Tongue (tissue), 3 donors: ENCODE data around the gene POMT2. TPM values are rescaled to one million over a fixed set of nuclear protein-coding genes. Genes with fewer than 3 reads are reported as not detected.

ENCODE experiments used
- DNase-seq: peaks from one replicate; pipeline ENCODE4 v3.0.0-alpha.2; 2015
- small RNA-seq: library from RNA; depleted of rRNA; stranded (forward); fragments of <200 nt; gene quantifications from one replicate; pipeline ENCODE3, GENCODE V24; 2014; ENCODE audit warnings: low replicate concordance
- total RNA-seq: library from RNA; depleted of rRNA; stranded (reverse); fragments of >200 nt; gene quantifications from one replicate; pipeline ENCODE4 v1.2.3, GENCODE V29; 2014

Gene POMT2
- total RNA-seq, 1 donor from 2014 or later = 26.8 TPM

DNA sequence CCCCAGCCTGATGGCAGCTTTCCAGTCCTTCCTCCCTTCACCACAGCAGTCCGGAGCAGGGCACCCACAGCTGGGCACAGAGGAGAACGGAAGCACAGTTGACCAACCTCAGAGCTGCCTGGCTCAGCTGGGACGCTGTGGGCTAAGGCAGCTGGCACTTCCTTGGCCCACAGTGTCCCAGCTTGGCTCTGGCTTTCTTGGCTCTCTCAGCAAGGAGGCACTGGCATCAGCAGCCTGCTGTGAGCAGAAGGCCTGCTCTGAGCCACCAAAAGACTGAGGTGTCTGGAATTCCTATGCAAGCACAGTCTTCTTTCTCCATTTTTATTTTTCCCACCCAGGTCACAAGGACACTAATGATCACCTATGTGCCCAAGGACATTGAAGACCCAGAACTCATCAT, 82.3 kb downstream of the POMT2 start:
- no peak for DNase-seq

DNA sequence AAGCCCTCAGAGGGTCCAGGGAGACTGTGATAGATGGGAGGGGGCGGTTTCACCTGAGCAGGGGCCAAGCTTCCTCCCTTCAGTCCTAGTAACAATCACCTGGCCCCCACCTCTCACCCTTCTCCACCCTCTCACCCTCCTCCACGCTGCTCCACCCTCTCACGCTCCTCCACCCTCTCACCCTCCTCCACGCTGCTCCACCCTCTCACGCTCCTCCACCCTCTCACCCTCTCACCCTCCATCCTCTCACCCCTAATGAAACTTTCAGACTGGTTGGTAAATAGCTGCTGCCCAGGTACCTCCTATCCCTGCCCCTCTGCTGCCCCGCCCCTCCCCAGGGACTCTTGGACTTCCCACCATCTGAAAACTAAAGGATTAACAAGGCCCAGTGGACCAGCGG, 83.9 kb downstream of the POMT2 start:
- no peak for DNase-seq

DNA sequence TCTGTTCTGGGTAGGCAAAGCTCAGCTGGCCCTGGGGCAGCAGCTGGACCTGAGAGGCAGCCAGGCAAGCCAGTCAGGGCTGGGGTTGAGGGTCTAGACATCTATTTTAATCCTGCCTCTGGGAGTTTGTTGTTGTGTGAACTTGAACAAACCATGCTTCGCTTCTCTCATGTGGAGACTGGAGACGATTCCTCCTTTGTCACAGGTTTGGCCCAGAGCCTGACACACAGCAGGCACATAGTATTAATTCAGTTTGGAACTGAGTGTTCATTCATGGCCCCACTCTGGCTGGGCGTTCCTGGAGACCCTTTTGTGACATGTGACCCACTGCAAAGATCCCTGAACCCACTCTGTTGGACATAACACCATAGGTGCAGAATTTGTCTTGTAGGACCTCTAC, 89.0 kb downstream of the POMT2 start:
- no peak for DNase-seq

DNA sequence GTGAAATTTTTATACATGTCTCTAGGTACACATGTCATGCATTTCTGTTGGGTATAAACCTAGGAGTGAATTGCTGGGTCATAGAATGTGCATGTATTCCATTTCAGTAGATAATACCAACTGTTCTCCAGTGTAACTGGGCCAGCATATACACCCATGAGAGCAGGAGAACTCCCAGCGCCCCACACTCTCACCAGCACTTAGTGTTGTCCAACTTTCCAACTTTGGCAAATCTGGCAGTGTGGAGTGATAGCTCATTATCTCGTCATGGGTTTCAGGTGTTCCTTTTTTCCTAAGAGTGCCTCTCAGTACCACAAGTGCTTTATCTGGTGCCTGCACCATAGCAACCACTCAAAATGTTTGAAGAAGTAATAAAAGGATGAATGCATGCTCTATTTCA, 89.8 kb downstream of the POMT2 start:
- DNase-seq = no peak

DNA sequence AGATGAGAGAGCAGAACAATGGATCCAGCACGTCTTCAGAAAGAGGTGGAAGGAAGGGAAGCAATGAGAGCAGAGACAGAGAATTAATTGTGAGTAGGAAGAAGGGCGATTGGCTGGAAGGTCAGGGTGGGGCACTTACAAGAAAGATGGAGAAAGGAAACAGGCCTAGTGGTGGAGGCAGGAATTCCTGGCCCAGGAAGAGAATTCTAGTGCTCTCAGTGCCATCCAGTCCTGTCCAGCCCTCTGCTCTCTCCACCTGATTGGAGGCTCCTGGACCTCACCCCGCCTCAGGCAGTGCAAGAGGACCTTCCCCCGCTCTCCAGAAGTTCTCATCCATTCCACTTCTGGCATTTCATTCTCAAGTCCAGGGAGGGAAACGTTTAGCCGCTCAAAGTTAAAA, 92.6 kb downstream of the POMT2 start:
- no peak for DNase-seq

DNA sequence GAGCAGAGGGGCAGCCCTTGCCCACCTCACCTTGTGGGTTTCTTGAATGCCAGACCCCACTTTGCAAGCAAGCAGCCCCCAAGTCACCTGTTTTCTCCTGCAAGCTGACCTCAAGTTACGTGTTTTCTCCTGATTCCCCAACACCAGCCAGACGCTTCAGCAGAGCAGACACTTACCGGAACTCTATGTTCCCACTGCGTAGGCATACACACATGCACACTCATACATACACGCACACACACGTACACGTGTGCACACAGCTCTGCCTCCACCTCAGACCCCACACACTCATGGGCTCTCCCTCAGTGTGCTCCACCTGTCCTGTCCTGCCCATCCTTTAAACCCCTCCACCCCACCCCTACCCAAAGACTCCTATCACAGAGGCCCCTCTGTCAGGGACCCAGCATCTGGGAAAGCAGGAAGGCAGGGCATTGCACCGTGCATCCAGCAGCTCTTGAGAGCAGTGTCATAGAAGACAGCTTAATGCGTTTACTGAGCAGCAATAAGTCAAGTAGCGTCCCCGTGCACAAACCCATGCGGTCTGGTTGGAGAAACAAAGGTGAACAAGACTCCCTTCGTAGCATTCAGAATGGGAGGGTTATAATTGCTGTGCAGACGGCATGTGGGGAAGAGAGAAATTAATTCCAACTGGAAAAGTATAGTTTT, 94.7 kb downstream of the POMT2 start:
- no peak for DNase-seq

DNA sequence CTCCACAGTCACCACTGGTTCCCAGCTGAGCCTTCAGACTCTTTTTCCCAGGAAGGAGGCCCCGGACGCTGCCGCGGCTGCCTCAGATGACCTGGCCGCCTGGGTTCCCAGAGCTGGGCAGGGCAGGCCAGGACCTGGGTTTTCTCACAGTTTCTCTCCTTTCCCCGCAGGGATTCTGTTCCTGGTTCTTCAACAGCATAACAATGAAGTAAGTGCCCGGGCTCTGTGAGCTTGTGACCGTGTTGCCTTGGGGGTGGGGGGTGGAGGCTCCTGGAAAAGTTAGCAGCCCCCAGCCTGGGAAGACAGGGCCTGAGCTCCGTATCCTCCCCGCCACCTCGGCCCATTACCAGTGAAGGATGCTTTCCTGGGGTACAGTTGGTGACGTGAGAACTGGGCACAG, 95.4 kb downstream of the POMT2 start:
- no peak for DNase-seq

Small RNAs within 50 kb of the gene (small RNA-seq; reads per million reads assigned to genes)
- gene MIR1260A = not detected

Other genes with a start within 250 kb of the POMT2 start
- 42.4 TPM for gene CIPC, start 222.6 kb downstream of the POMT2 start, total RNA-seq
- 0.41 TPM for gene ZDHHC22, start 179.1 kb downstream of the POMT2 start, total RNA-seq
- 0.92 TPM for gene TMEM63C, start 139.1 kb downstream of the POMT2 start, total RNA-seq
- gene NGB, start 49.7 kb downstream of the POMT2 start, total RNA-seq = not detected
- gene GSTZ1, start 153 bp upstream of the POMT2 start, total RNA-seq = 8.9 TPM
- gene TMED8, start 56.2 kb upstream of the POMT2 start, total RNA-seq = 7.2 TPM
- gene SAMD15, start 56.5 kb upstream of the POMT2 start, total RNA-seq = 0.51 TPM
- not detected for gene NOXRED1, start 102.6 kb upstream of the POMT2 start, total RNA-seq
- gene VIPAS39, start 136.7 kb upstream of the POMT2 start, total RNA-seq = 21.1 TPM
- gene AHSA1, start 137.2 kb upstream of the POMT2 start, total RNA-seq = 132 TPM
- gene ISM2, start 177.9 kb upstream of the POMT2 start, total RNA-seq = not detected